ENCODE measurements around the gene GPR17. TPM values are rescaled to one million over a fixed set of nuclear protein-coding genes. Genes with fewer than 3 reads are reported as not detected.
A peak's percentile ranks its signal among the peaks of the same experiment; 100 is the strongest.

Gene GPR17
- total and polyA plus RNA-seq, 12 donors: 0.11 to 2.0 (median 0.35) TPM; not detected in 8

DNA sequence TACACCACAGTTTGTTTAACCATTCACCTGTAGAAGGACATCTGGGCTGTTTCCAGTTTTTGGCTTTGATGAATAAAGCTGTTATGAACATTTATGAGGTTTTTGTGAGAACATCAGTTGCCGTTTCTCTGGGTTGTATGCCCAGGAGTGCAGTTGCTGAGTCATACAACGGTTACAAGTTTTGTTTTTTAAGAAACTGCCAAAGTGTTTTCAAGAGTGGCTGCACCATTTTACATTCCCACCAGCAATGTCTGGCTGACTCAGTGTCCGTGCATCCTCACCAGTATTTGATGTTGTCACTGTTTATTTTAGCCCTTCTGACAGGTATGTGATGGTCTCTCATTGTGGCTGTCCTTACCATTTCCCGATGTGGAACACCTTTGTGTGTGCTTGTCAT, 48.0 kb upstream of the GPR17 start:
- H3K4me3 ChIP-seq: no peak overlapping the region
- peak in 1 of 7 donors; percentile 5 for DNase-seq
- TF ChIP-seq, protein P1, sequence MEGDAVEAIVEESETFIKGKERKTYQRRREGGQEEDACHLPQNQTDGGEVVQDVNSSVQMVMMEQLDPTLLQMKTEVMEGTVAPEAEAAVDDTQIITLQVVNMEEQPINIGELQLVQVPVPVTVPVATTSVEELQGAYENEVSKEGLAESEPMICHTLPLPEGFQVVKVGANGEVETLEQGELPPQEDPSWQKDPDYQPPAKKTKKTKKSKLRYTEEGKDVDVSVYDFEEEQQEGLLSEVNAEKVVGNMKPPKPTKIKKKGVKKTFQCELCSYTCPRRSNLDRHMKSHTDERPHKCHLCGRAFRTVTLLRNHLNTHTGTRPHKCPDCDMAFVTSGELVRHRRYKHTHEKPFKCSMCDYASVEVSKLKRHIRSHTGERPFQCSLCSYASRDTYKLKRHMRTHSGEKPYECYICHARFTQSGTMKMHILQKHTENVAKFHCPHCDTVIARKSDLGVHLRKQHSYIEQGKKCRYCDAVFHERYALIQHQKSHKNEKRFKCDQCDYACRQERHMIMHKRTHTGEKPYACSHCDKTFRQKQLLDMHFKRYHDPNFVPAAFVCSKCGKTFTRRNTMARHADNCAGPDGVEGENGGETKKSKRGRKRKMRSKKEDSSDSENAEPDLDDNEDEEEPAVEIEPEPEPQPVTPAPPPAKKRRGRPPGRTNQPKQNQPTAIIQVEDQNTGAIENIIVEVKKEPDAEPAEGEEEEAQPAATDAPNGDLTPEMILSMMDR (IDR thresholded peaks at IDR 0.05): no peak
- TF ChIP-seq POLR2A (IDR thresholded peaks at IDR 0.05): no peak
- H3K4me1 ChIP-seq (replicated peaks in 1 of 2): no peaks in the 10 kb centered on the region
- no peaks in the 10 kb centered on the region for H3K27me3 ChIP-seq
- H3K27ac ChIP-seq: no peak overlapping the region
- H3K9me3 ChIP-seq (replicated peaks in 1 of 3): no peaks in the 10 kb centered on the region
- 65 to 81% (median 77%) methylated on average over 4 of the region's 4 CpGs for WGBS, 4 donors
- H3K36me3 ChIP-seq (replicated peaks in 1 of 2): no peaks in the 10 kb centered on the region
- intact Hi-C loops (cut with DNase I): no loop called here

DNA sequence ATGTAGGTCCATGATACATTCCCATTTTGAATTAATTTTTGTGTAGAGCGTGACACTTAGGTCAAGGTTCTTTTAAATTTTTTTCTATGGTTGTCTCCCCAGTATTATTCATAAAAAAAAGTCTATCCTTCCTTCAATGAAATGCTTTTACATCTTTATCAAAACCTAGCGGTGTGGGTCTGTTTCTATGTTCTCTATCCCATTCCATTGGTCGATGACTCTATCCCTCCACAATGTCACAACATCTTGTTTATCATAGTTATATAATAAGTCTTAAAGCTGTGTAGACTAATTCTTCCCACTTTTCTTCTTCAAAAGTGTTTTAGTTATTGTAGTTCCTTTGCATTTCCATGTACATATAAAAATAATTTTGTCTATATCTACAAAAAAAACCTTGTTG, 47.2 kb upstream of the GPR17 start:
- Histone ChIP-seq H3K4me3 (no peak overlapping the region), H3K4me1 (replicated peaks in 1 of 2) (no peaks in the 10 kb centered on the region), H3K27me3 (no peaks in the 10 kb centered on the region), H3K36me3 (replicated peaks in 1 of 2) (no peaks in the 10 kb centered on the region), H3K9me3 (replicated peaks in 1 of 3) (no peaks in the 10 kb centered on the region), H3K27ac (no peak overlapping the region)
- WGBS, 4 donors: 74 to 93% (median 89%) methylated on average over 3 of the region's 3 CpGs
- intact Hi-C loops (cut with DNase I): no loop called here
- TF ChIP-seq, protein P1 (IDR thresholded peaks at IDR 0.05): no peak
- no peak for TF ChIP-seq POLR2A (IDR thresholded peaks at IDR 0.05)
- no peak for DNase-seq

DNA sequence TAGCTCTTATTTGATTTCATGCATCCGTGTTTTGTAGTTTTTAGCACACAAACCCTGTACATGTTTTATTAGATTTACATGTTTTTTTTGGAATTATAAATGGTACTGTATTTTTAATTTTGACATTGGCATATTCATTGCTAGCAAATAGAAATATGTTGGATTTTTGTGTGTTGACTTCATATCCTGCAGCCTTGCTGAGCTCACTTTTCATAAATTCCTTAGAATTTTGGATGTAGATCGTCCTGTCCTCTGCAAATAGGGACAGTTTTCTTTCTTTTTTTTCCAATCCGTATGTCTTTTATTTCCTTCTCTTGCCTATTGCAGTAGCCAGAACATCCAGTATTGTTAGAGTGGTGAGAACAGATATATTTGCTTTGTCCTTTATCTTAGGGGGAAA, 46.7 kb upstream of the GPR17 start:
- 63 to 69% (median 66%) methylated on average over 3 of the region's 3 CpGs for WGBS, 4 donors
- Histone ChIP-seq H3K4me3 (no peak overlapping the region), H3K4me1 (replicated peaks in 1 of 2) (no peaks in the 10 kb centered on the region), H3K9me3 (replicated peaks in 1 of 3) (no peaks in the 10 kb centered on the region), H3K36me3 (replicated peaks in 1 of 2) (no peaks in the 10 kb centered on the region), H3K27ac (no peak overlapping the region), H3K27me3 (no peaks in the 10 kb centered on the region)
- no peak for DNase-seq
- intact Hi-C loops (cut with DNase I): no loop called here
- no peak for TF ChIP-seq POLR2A (IDR thresholded peaks at IDR 0.05)
- TF ChIP-seq, protein P1 (IDR thresholded peaks at IDR 0.05): no peak

DNA sequence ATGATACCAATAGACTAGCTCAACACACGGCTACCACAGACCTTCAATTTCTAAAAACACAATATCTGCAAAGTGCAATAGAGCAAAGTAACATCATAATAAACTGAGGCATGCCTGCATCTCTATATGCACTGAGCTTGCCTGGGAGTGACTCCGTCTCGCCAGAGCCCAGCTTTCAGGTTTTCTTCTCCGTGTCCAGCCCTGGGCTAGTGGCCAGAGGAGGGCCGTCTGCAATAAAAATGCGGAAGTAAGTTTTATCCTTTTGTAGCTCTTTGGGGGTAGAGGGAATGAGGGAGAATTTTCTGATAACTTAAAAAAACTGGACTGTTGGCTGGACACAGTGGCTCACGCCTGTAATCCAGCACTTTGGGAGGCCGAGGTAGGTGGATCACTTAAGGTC, 41.0 kb upstream of the GPR17 start:
- TF ChIP-seq, protein P1 (IDR thresholded peaks at IDR 0.05): no peak
- TF ChIP-seq POLR2A (IDR thresholded peaks at IDR 0.05): no peak
- H3K36me3 ChIP-seq (replicated peaks in 1 of 2): no peaks in the 10 kb centered on the region
- 88 to 89% (median 88%) methylated on average over 8 of the region's 8 CpGs for whole genome bisulfite sequencing, 4 donors
- no peaks in the 10 kb centered on the region for H3K4me1 ChIP-seq (replicated peaks in 1 of 2)
- peak in 1 of 7 donors; percentile 7 for DNase-seq
- no peaks in the 10 kb centered on the region for H3K27me3 ChIP-seq
- no peak overlapping the region for H3K27ac ChIP-seq
- intact Hi-C loops (cut with DNase I): no loop called here
- H3K4me3 ChIP-seq: no peak overlapping the region
- H3K9me3 ChIP-seq (replicated peaks in 1 of 3): no peaks in the 10 kb centered on the region

Data from adrenal gland (tissue), 12 donors.